Right lobe of liver (tissue), 4 donors: ENCODE data around the gene FGGY.

Experiments
- CTCF ChIP-seq, 4 donors: fragments of 200-600 bp in 3 of 4; fragments of 450-650 bp in 1 of 4; IDR thresholded peaks; one replicate each; pipeline versions ENCODE4 v1.5.1 to v1.8.0; 2016 to 2022; ENCODE audit warnings: antibody characterized with exemption in 4 of 4, mild to moderate bottlenecking in 2 of 4
- POLR2A ChIP-seq: fragments of 450-650 bp; IDR thresholded peaks from one replicate; pipeline ENCODE4 v1.6.1; 2017; ENCODE audit warnings: antibody characterized with exemption, mild to moderate bottlenecking
- donor health status: DM: no; HTN: no; CAD: no.
- donor health status: DM: no; HTN: no; CAD: no.
- donor health status: DM: no; HTN: yes; CAD: no.

GRCh38 chr1:59266927-59267293, 30.0 kb upstream of the FGGY start:
- TF ChIP-seq CTCF (IDR thresholded peaks at IDR 0.05) = no peak
- no peak for TF ChIP-seq POLR2A
